ENCODE results near the gene MZT2B.

DNA sequence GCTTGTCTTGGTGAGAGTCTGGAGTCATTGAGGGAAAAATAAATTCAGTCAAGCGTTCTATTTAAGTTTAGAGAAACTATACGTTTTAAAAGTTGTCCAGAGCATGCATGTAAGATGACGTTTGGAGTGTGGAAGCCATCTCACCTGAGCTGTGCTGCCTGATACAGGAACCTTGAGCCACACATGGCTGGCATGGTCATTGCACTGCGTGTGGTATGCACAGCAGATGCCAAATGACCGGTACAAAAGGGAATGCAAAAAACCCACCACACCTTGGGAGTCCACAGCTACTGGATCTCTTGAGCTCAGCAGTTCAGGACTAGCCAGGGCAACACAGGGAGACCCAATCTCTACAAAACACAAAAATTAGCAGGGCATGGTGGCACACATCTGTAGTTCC is 4.3 kb downstream of the MZT2B start:
- TF ChIP-seq CTCF (IDR thresholded peaks at IDR 0.05) = no peak
- TF ChIP-seq EZH2 (IDR thresholded peaks at IDR 0.05; ENCODE audit: borderline replicate concordance, insufficient read depth, low read depth, low read length, poor library complexity, severe bottlenecking) = no peak
